ENCODE results near the gene DYNLT1. TPM values are rescaled to one million over a fixed set of nuclear protein-coding genes. Genes with fewer than 3 reads are reported as not detected.
"Not testable (repeated sequence)": the region's sequence is repeated elsewhere in the genome, so short reads cannot be mapped to it uniquely, and the experiment has no call there.

Gene DYNLT1
- polyA plus RNA-seq, 4 donors = 114 to 451 (median 307) TPM

DNA sequence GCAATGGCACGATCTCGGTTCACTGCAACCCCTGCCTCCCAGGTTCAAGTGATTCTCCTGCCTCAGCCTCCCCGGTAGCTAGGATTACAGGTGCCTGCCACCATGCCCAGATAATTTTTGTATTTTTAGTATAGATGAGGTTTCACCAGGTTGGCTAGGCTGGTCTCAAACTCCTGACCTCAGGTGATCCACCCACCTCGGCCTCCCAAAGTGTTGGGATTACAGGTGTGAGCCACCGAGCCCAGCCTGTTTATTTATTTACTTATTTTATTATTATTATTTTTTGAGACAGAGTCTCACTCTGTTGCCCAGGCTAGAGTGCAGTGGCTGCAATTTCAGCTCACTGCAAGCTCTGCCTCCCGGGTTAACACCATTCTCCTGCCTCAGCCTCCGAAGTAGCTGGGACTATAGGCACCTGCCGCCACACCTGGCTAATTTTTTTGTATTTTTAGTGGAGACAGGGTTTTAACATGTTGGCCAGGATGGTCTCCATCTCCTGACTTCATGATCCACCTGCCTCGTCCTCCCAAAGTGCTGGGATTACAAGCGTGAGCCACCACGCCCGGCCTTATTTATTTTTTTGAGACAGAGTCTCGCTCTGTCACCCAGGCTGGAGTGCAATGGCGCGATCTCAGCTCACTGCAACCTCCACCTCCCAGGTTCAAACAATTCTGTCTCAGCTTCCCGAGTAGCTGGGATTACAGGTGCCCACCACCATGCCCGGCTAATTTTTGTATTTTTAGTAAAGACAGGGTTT, 7.6 kb upstream of the DYNLT1 start:
- H3K27ac ChIP-seq (ENCODE audit: low read depth in 1 of 3, low read length in 2 of 3) = peak overlapping the region in 1 of 3 donors; percentile 87
- H3K27me3 ChIP-seq (ENCODE audit: control insufficient read depth in 3 of 3, insufficient read depth in 3 of 3, low read length in 3 of 3); DNase-seq; FAIRE-seq; H3K36me3 ChIP-seq (ENCODE audit: control insufficient read depth in 3 of 3, insufficient read depth in 2 of 3, low read depth in 1 of 3, low read length in 3 of 3); H3K9me3 ChIP-seq (ENCODE audit: control insufficient read depth in 2 of 2, insufficient read depth in 1 of 2, low read depth in 1 of 2, low read length in 1 of 2); H3K4me3 ChIP-seq (ENCODE audit: low read depth in 1 of 3, low read length in 3 of 3): not testable (repeated sequence)
- 80 to 94% (median 90%) methylated on average over 17 of the region's 17 CpGs for WGBS, 3 donors
- H3K4me1 ChIP-seq (ENCODE audit: control insufficient read depth in 3 of 3, insufficient read depth in 2 of 3, low read depth in 1 of 3, low read length in 2 of 3) = peaks cover 2 to 12% (median 4%) of the 10 kb centered on the region in 3 donors

GRCh38 chr6:158649289-158650143, 5.0 kb upstream of the DYNLT1 start, which contains the start of gene SYTL3:
SYTL3 (plus strand) TSS chr6:158650054; CDS start chr6:158663269, 13,215 bp downstream.
- H3K27me3 ChIP-seq (ENCODE audit: control insufficient read depth in 3 of 3, insufficient read depth in 3 of 3, low read length in 3 of 3) = no peaks in the 10 kb centered on the region
- 54 to 72% (median 60%) methylated on average over 15 of the region's 15 CpGs for WGBS, 3 donors
- H3K27ac ChIP-seq (ENCODE audit: low read depth in 1 of 3, low read length in 2 of 3) = peak within 1 kb of the TSS in 2 of 3 donors; percentile 80 to 89
- H3K9me3 ChIP-seq (ENCODE audit: control insufficient read depth in 2 of 2, insufficient read depth in 1 of 2, low read depth in 1 of 2, low read length in 1 of 2) = no peaks in the 10 kb centered on the region
- peaks cover 0 to 21% (median 0%) of the 10 kb centered on the region in 3 donors for H3K4me1 ChIP-seq (ENCODE audit: control insufficient read depth in 3 of 3, insufficient read depth in 2 of 3, low read depth in 1 of 3, low read length in 2 of 3)
- DNase-seq = peak in 1 of 2 donors; percentile 62
- H3K4me3 ChIP-seq (ENCODE audit: low read depth in 1 of 3, low read length in 3 of 3) = peak within 1 kb of the TSS in 1 of 3 donors; percentile 15
- no peaks in the 10 kb centered on the region for H3K36me3 ChIP-seq (ENCODE audit: control insufficient read depth in 3 of 3, insufficient read depth in 2 of 3, low read depth in 1 of 3, low read length in 3 of 3)
- no peak for FAIRE-seq

DNA sequence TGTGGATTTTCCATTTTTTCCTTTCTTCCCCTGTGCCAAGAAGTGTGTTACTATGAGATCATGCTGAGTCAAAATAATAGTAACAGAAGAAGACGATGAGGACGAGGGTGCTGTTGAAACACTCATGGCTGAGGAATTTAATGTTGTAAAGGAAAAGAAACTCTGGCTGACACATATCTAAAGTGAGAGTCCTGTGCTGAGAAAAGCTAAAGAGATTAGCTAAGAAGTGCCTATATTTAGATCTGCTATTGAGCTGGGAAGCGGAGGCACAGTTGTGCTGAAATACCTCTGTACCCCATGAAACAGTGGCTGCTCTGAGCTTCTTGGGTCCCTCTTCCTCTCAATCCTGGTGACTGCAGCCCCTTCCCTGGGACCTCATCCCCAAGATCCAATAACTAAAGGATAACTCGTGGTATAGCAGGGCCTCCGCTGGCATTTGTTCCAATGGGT, 4.2 kb upstream of the DYNLT1 start:
- no peak for FAIRE-seq
- DNase-seq = no peak
- WGBS, 3 donors = 67 to 82% (median 77%) methylated on average over 5 of the region's 5 CpGs
- no peaks in the 10 kb centered on the region for H3K9me3 ChIP-seq (ENCODE audit: control insufficient read depth in 2 of 2, insufficient read depth in 1 of 2, low read depth in 1 of 2, low read length in 1 of 2)
- no peaks in the 10 kb centered on the region for H3K27me3 ChIP-seq (ENCODE audit: control insufficient read depth in 3 of 3, insufficient read depth in 3 of 3, low read length in 3 of 3)
- no peaks in the 10 kb centered on the region for H3K36me3 ChIP-seq (ENCODE audit: control insufficient read depth in 3 of 3, insufficient read depth in 2 of 3, low read depth in 1 of 3, low read length in 3 of 3)
- peaks cover 0 to 14% (median 0%) of the 10 kb centered on the region in 3 donors for H3K4me1 ChIP-seq (ENCODE audit: control insufficient read depth in 3 of 3, insufficient read depth in 2 of 3, low read depth in 1 of 3, low read length in 2 of 3)
- peak overlapping the region in 2 of 3 donors; percentile 28 to 89 for H3K27ac ChIP-seq (ENCODE audit: low read depth in 1 of 3, low read length in 2 of 3)
- H3K4me3 ChIP-seq (ENCODE audit: low read depth in 1 of 3, low read length in 3 of 3) = no peak overlapping the region

- WGBS, 3 donors = 69 to 82% (median 79%) methylated on average over 4 of the region's 4 CpGs
Measured at GRCh38 chr6:158647501-158647900, 3.0 kb upstream of the DYNLT1 start.

DNA sequence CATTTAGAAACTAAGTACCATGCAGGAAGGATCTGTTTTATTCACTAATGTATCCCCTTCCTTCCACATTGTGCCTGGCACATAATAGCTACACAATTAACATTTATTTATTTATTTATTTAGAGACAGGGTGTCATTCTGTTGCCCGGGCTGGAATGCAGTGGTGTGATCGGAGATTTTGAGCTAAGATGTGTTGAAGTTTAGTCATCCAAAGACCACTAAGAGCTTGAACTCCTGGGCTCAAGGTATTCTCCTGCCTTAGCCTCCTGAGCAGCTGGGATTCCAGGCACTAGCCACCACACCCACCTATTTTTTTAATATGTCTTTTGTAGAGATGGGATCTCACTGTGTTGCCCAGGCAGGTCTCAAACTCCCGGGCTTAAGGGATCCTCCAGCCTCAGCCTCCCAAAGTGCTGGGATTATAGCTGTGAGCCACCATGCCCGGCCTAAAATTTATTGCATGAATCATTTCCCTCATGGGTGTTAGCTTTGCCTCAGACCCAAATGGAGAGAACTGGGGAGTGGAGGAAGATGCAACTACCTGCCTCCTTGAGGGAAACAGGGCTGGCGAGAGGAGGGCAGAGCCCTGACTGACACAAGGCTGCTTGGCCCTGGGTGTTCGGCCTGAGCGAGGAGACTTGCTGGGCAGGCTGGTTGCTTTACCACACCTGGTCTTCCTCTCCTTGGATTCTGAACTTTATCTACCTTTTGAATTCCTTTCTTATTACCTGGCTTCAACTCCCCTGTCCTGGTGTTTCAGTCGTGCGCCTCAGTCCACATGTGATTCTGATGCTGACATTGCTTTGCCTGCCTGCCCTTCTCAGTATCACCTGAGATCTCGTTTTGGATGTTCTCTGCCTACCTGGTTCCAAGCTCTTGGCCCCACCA, 1.7 kb upstream of the DYNLT1 start:
- 38 to 79% (median 77%) methylated on average over 10 of the region's 10 CpGs for WGBS, 3 donors
- peaks cover 2 to 31% (median 5%) of the 10 kb centered on the region in 3 donors for H3K4me1 ChIP-seq (ENCODE audit: control insufficient read depth in 3 of 3, insufficient read depth in 2 of 3, low read depth in 1 of 3, low read length in 2 of 3)
- H3K9me3 ChIP-seq (ENCODE audit: control insufficient read depth in 2 of 2, insufficient read depth in 1 of 2, low read depth in 1 of 2, low read length in 1 of 2) = no peaks in the 10 kb centered on the region
- peak overlapping the region in 1 of 3 donors; percentile 7 for H3K27ac ChIP-seq (ENCODE audit: low read depth in 1 of 3, low read length in 2 of 3)
- FAIRE-seq (no peak), DNase-seq (peak; percentile 68 to 74)
- H3K4me3 ChIP-seq (ENCODE audit: low read depth in 1 of 3, low read length in 3 of 3) = no peak overlapping the region
- H3K27me3 ChIP-seq (ENCODE audit: control insufficient read depth in 3 of 3, insufficient read depth in 3 of 3, low read length in 3 of 3) = no peaks in the 10 kb centered on the region
- peaks cover 0 to 4% (median 0%) of the 10 kb centered on the region in 3 donors for H3K36me3 ChIP-seq (ENCODE audit: control insufficient read depth in 3 of 3, insufficient read depth in 2 of 3, low read depth in 1 of 3, low read length in 3 of 3)

More at GRCh38 chr6:158647501-158647900, 3.0 kb upstream of the DYNLT1 start:
- H3K4me1 ChIP-seq (ENCODE audit: control insufficient read depth in 3 of 3, insufficient read depth in 2 of 3, low read depth in 1 of 3, low read length in 2 of 3) = peaks cover 0 to 23% (median 2%) of the 10 kb centered on the region in 3 donors
- H3K4me3 ChIP-seq (ENCODE audit: low read depth in 1 of 3, low read length in 3 of 3) = no peak overlapping the region
- H3K27ac ChIP-seq (ENCODE audit: low read depth in 1 of 3, low read length in 2 of 3) = no peak overlapping the region
- H3K36me3 ChIP-seq (ENCODE audit: control insufficient read depth in 3 of 3, insufficient read depth in 2 of 3, low read depth in 1 of 3, low read length in 3 of 3) = no peaks in the 10 kb centered on the region
- DNase-seq (no peak), FAIRE-seq (no peak)
- H3K27me3 ChIP-seq (ENCODE audit: control insufficient read depth in 3 of 3, insufficient read depth in 3 of 3, low read length in 3 of 3) = no peaks in the 10 kb centered on the region
- no peaks in the 10 kb centered on the region for H3K9me3 ChIP-seq (ENCODE audit: control insufficient read depth in 2 of 2, insufficient read depth in 1 of 2, low read depth in 1 of 2, low read length in 1 of 2)

DNA sequence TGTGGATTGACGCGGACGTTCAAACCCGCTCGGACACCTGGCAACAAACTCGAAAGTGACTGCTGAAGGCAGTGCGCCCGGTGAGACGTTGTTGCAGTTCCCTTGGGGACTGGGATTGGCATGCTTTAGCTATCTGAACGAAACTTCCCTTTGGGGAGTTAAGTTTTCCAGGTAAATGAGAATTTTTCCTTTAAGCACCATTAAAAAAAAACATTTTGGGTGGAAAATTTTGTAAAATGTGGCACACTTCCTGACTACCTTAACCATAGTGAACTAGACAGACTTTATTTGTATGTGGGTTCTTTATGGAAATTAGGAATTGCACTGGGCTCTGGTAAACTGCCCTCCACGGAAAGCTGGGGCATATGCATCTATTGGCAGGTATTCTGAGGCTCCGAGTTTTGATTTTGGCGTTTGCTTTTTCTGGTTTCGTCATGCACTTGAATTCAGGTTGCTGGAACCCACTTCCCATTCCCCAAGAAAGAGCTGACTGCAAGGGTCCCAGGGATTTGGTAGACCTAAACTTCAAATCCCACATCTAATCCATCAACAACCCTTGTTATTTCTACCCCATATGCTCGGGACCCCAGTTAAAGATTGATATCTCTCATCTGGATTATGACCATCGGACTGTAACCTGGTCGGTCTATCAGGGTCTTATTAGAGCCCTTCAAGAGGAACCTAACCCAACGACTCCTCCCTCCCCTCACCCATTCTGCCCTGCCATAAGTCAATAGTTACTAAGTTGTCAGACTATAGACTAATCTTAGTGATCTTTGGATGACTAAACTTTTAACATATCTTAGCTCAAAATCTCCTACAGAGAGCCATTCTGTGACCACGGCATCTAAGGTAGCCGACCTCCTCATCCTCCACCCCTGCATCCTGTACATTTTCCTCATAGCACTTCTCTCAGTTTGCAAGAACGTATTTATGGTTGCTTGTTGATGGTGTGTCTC, 800 bp upstream of the DYNLT1 start:
- Histone ChIP-seq H3K4me3 (ENCODE audit: low read depth in 1 of 3, low read length in 3 of 3) (peak overlapping the region; percentile 91 to 95 (median 91)), H3K4me1 (ENCODE audit: control insufficient read depth in 3 of 3, insufficient read depth in 2 of 3, low read depth in 1 of 3, low read length in 2 of 3) (peaks cover 4 to 31% (median 8%) of the 10 kb centered on the region in 3 donors), H3K27me3 (ENCODE audit: control insufficient read depth in 3 of 3, insufficient read depth in 3 of 3, low read length in 3 of 3) (no peaks in the 10 kb centered on the region), H3K27ac (ENCODE audit: low read depth in 1 of 3, low read length in 2 of 3) (peak overlapping the region; percentile 92 to 100 (median 99)), H3K36me3 (ENCODE audit: control insufficient read depth in 3 of 3, insufficient read depth in 2 of 3, low read depth in 1 of 3, low read length in 3 of 3) (peaks cover 0 to 8% (median 3%) of the 10 kb centered on the region in 3 donors), H3K9me3 (ENCODE audit: control insufficient read depth in 2 of 2, insufficient read depth in 1 of 2, low read depth in 1 of 2, low read length in 1 of 2) (no peaks in the 10 kb centered on the region)
- no peak for DNase-seq
- FAIRE-seq = no peak
- 28 to 31% (median 30%) methylated on average over 20 to 21 of the region's 21 CpGs for WGBS, 3 donors

DNA sequence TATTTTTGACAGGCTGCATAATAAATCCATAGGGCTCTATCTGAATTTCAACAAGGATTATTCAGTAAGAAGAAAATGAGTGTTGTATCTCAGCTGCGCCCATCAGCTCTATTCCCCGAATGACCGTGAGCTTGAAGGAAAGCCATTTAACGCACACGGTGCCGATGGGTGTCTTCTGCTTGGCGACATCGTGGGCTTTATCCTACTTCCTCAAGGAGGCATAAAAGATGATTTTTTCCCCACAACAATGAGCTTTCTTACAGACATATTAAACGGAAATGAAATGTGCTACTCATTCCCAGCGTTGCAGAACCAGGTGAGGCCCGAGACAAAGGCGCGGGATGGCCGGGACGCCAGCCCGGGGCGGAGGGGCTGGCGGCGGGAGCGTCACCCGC, 710 bp downstream of the DYNLT1 start:
- Histone ChIP-seq H3K9me3 (ENCODE audit: control insufficient read depth in 2 of 2, insufficient read depth in 1 of 2, low read depth in 1 of 2, low read length in 1 of 2) (no peaks in the 10 kb centered on the region), H3K36me3 (ENCODE audit: control insufficient read depth in 3 of 3, insufficient read depth in 2 of 3, low read depth in 1 of 3, low read length in 3 of 3) (peaks cover 0 to 20% (median 7%) of the 10 kb centered on the region in 3 donors), H3K27ac (ENCODE audit: low read depth in 1 of 3, low read length in 2 of 3) (peak overlapping the region; percentile 92 to 100 (median 99)), H3K27me3 (ENCODE audit: control insufficient read depth in 3 of 3, insufficient read depth in 3 of 3, low read length in 3 of 3) (no peaks in the 10 kb centered on the region), H3K4me3 (ENCODE audit: low read depth in 1 of 3, low read length in 3 of 3) (peak overlapping the region; percentile 91 to 95 (median 91)), H3K4me1 (ENCODE audit: control insufficient read depth in 3 of 3, insufficient read depth in 2 of 3, low read depth in 1 of 3, low read length in 2 of 3) (peaks cover 5 to 31% (median 8%) of the 10 kb centered on the region in 3 donors)
- FAIRE-seq = no peak
- DNase-seq = no peak
- WGBS, 3 donors = 1% methylated on average over 20 to 21 of the region's 21 CpGs
